Peyer's patch (tissue), 4 donors: Measurements from ENCODE around the gene SF3B4. TPM values are rescaled to one million over a fixed set of nuclear protein-coding genes. Genes with fewer than 3 reads are reported as not detected.
A peak's percentile ranks its signal among the peaks of the same experiment; 100 is the strongest.

Experiments used
- DNase-seq, 3 donors: peaks; one replicate each; pipeline ENCODE4 v3.0.0-alpha.2; 2017 to 2019
- H3K27ac ChIP-seq, 4 donors: fragments of 200-600 bp; sonication (generic); one replicate each; pipeline ENCODE4 v1.5.1; 2016 to 2019
- H3K27me3 ChIP-seq, 2 donors: fragments of 200-600 bp; sonication (generic); one replicate each; pipeline ENCODE4 v1.5.1; 2019
- H3K36me3 ChIP-seq, 3 donors: fragments of 200-600 bp; sonication (generic); one replicate each; pipeline ENCODE4 v1.5.1; 2016 to 2019
- H3K4me1 ChIP-seq, 4 donors: fragments of 200-600 bp; sonication (generic); one replicate each; pipeline ENCODE4 v1.5.1; 2016 to 2019
- H3K4me3 ChIP-seq, 4 donors: fragments of 200-600 bp; sonication (generic); 1 replicate in 3 of 4; 2 replicates in 1 of 4; pipeline ENCODE4 v1.5.1; 2016 to 2019; ENCODE audit warnings: mild to moderate bottlenecking in 1 of 4
- H3K9me3 ChIP-seq, 4 donors: fragments of 200-600 bp; sonication (generic); one replicate each; pipeline ENCODE4 v1.5.1; 2016 to 2019; ENCODE audit warnings: mild to moderate bottlenecking in 1 of 4
- POLR2A ChIP-seq, 2 donors: fragments of 450-650 bp; IDR thresholded peaks; one replicate each; pipeline ENCODE4 v1.5.1; 2017; ENCODE audit warnings: antibody characterized with exemption in 2 of 2, mild to moderate bottlenecking in 2 of 2, moderate library complexity in 2 of 2
- total RNA-seq, 4 donors: library from RNA; depleted of rRNA; stranded (reverse); fragments of >200 nt; gene quantifications; one replicate each; pipeline ENCODE4 v1.1.0, GENCODE V29; 2016
- TF ChIP-seq, protein P1 (sequence below), 6 experiments: fragments of 450-650 bp in 4 of 6; fragments of 200-600 bp in 2 of 6; sonication (generic) in 1 of 6; IDR thresholded peaks; one replicate each; pipeline ENCODE4 v1.5.1; 2017 to 2019; ENCODE audit warnings: antibody characterized with exemption in 6 of 6, mild to moderate bottlenecking in 3 of 6, moderate library complexity in 1 of 6

The SF3B4 gene
- total RNA-seq, 4 donors from 2014 or later, result 21.0 to 32.2 (median 28.2) TPM

DNA sequence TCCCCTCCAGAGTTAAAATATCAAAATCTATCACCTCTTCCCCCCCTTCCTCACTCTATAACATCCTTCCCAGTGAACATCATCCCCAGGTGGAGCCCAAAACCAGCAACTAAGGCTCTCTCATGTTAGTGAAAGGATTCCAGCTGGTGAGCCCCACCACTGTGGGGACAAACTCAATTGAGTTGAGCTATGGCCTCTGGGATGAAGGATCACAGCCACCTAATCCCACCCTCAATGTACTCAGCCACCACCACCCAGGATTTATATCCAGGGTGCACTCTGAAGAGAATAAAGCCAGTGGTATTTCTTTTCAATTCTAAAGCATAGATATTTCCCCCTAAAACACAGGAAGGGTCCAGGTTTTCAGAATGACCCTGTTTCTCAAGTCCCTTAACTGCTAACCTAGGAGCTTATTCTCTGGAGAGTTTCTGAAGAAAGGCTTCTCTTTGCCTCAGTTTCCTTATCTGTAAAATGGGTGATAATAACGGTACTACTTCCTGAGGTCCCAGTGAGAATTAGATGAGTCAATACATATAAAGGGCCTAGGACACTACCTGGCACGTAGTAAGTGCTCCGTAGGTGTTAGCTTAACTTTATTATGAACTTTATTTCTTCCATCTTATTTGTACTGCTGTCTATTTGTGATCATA is 43.9 kb downstream of the SF3B4 start:
- H3K27ac ChIP-seq, result no peak overlapping the region
- peaks cover 0 to 10% (median 0%) of the 10 kb centered on the region in 4 donors for H3K4me1 ChIP-seq
- H3K36me3 ChIP-seq, result no peaks in the 10 kb centered on the region
- H3K9me3 ChIP-seq, result no peaks in the 10 kb centered on the region
- H3K27me3 ChIP-seq, result no peaks in the 10 kb centered on the region
- TF ChIP-seq, protein P1, sequence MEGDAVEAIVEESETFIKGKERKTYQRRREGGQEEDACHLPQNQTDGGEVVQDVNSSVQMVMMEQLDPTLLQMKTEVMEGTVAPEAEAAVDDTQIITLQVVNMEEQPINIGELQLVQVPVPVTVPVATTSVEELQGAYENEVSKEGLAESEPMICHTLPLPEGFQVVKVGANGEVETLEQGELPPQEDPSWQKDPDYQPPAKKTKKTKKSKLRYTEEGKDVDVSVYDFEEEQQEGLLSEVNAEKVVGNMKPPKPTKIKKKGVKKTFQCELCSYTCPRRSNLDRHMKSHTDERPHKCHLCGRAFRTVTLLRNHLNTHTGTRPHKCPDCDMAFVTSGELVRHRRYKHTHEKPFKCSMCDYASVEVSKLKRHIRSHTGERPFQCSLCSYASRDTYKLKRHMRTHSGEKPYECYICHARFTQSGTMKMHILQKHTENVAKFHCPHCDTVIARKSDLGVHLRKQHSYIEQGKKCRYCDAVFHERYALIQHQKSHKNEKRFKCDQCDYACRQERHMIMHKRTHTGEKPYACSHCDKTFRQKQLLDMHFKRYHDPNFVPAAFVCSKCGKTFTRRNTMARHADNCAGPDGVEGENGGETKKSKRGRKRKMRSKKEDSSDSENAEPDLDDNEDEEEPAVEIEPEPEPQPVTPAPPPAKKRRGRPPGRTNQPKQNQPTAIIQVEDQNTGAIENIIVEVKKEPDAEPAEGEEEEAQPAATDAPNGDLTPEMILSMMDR (IDR thresholded peaks at IDR 0.05), result no peak
- TF ChIP-seq POLR2A (IDR thresholded peaks at IDR 0.05), result peak in 1 of 2 donors; percentile 29
- DNase-seq, result peak in 1 of 3 donors; percentile 27
- no peak overlapping the region for H3K4me3 ChIP-seq

DNA sequence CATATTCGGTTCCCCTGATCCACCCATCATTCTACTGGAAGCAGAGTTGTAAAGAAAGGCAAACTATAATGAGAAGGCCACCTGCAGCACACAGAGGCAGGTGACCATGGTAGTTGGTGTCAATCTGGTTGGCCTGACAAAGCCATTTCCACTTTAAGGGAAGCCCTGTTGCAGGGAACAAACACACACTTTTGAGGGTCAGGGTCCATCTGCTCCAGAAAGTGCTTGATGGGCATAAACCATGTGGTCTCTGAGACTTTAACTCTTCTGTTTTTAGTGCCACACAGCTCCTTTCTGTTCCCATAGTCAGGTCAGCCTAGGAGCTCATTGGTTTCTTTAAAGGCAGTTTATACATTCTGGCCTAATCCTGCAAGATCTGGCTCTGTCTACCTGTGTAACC is 45.7 kb downstream of the SF3B4 start:
- H3K4me3 ChIP-seq, result no peak overlapping the region
- TF ChIP-seq, protein P1 (IDR thresholded peaks at IDR 0.05), result no peak
- no peak for TF ChIP-seq POLR2A (IDR thresholded peaks at IDR 0.05)
- H3K36me3 ChIP-seq, result no peaks in the 10 kb centered on the region
- H3K27ac ChIP-seq, result no peak overlapping the region
- H3K9me3 ChIP-seq, result no peaks in the 10 kb centered on the region
- H3K4me1 ChIP-seq, result peaks cover 0 to 10% (median 0%) of the 10 kb centered on the region in 4 donors
- no peaks in the 10 kb centered on the region for H3K27me3 ChIP-seq
- DNase-seq, result no peak

DNA sequence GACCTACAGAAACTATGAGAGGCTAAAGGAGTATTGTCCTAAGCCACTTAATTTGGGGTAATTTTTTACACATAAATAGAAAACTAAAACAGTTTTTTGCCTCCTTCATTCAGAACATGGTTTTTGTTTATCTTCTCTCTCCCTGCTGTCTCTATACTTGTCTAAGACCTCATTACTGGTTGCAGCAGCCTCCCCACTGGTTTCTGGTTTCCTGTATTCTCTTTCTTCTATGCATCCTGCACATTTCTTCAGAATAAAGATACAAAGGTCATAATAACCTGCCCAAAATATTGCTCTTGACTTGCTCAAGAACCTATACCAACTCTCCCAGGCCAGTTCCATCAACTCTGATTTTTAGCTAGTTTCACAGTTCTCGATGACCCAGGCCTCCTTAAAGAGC is 48.0 kb downstream of the SF3B4 start:
- Histone ChIP-seq H3K27me3 (no peaks in the 10 kb centered on the region), H3K4me1 (peaks cover 0 to 7% (median 0%) of the 10 kb centered on the region in 4 donors), H3K27ac (peak overlapping the region; percentile 0 to 43 (median 24)), H3K4me3 (no peak overlapping the region), H3K9me3 (no peaks in the 10 kb centered on the region), H3K36me3 (no peaks in the 10 kb centered on the region)
- peak in 1 of 3 donors; percentile 71 for DNase-seq
- TF ChIP-seq, protein P1 (IDR thresholded peaks at IDR 0.05), result no peak
- no peak for TF ChIP-seq POLR2A (IDR thresholded peaks at IDR 0.05)

DNA sequence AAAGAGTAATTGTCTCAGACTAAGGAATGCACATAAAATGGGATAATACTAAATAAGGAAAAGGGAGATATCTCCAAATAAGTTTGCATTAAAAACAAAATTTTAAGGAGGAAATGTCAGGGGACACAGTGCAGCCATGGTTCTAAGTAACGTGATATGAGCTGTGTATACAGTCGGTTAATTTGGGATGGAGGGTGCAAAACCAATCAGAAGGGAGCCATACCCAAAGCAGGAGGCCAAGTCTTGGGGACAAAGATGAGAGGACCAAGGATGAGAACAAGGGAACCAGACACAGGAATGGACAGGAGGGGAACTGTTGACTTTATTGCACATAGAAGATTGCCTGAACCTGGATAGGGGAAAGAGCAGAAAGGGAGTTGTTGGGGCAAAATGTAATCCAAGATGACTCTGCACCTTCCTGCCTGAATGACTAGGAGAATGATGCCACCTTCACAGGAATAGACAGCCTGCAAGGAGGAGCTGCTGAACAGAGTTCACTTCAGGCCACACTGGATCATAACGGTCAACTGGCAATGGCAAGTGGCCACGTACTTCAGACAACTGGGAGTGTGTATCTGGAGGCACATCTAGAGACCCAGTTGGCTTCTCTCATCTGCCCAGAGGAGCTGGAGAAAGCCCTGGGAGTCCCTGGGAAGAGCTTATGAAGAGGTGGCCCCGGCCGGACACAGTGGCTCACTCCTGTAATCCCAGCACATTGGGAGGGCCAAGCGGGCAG is 50.2 kb downstream of the SF3B4 start:
- no peak overlapping the region for H3K4me3 ChIP-seq
- no peaks in the 10 kb centered on the region for H3K9me3 ChIP-seq
- no peaks in the 10 kb centered on the region for H3K27me3 ChIP-seq
- TF ChIP-seq POLR2A (IDR thresholded peaks at IDR 0.05), result no peak
- TF ChIP-seq, protein P1 (IDR thresholded peaks at IDR 0.05), result no peak
- no peaks in the 10 kb centered on the region for H3K4me1 ChIP-seq
- H3K36me3 ChIP-seq, result no peaks in the 10 kb centered on the region
- no peak overlapping the region for H3K27ac ChIP-seq
- DNase-seq, result no peak

Other genes starting within 250 kb of the SF3B4 start
- not detected for gene FCGR1A, start 145.1 kb downstream of the SF3B4 start, total RNA-seq
- gene BOLA1, start 28.2 kb downstream of the SF3B4 start, total RNA-seq, result 10 to 100 TPM in 3 of 4 donors, 1 to 10 TPM in 1; 9.1 to 37.8 (median 22.1) TPM
- 1 to 10 TPM in 3 of 4 donors, under 1 TPM in 1; 0.70 to 3.3 (median 2.2) TPM for gene SV2A, start 10.0 kb downstream of the SF3B4 start, total RNA-seq
- 100 to 1,000 TPM in 3 of 4 donors, 10 to 100 TPM in 1; 47.9 to 210 (median 175) TPM for gene MTMR11, start 9.1 kb upstream of the SF3B4 start, total RNA-seq
- gene OTUD7B, start 82.9 kb upstream of the SF3B4 start, total RNA-seq, result 10 to 100 TPM; 12.4 to 22.0 (median 19.5) TPM
- 10 to 100 TPM; 36.1 to 70.1 (median 42.0) TPM for gene VPS45, start 140.0 kb upstream of the SF3B4 start, total RNA-seq
- 100 to 1,000 TPM in 1 of 4 donors, 10 to 100 TPM in 3; 12.6 to 106 (median 29.6) TPM for gene PLEKHO1, start 222.1 kb upstream of the SF3B4 start, total RNA-seq